Liver (tissue), 9 donors: Measurements from ENCODE around the gene RAB12. TPM values are rescaled to one million over a fixed set of nuclear protein-coding genes. Genes with fewer than 3 reads are reported as not detected.

Experiments used
- DNase-seq: peaks from one replicate; pipeline ENCODE4 v3.0.0-alpha.2; 2017; ENCODE audit warnings: low spot score
- H3K27ac ChIP-seq, 2 donors: one replicate each; pipeline ENCODE4 v1.7.0; 2013; ENCODE audit warnings: inconsistent platforms in 2 of 2, low read length in 2 of 2, control low read depth in 1 of 2, low read depth in 1 of 2, mild to moderate bottlenecking in 1 of 2
- H3K27me3 ChIP-seq, 4 donors: one replicate each; pipeline versions ENCODE4 v1.6.1 to v1.7.0; 2013; ENCODE audit warnings: low read length in 3 of 4, inconsistent platforms in 1 of 4, mild to moderate bottlenecking in 1 of 4, moderate library complexity in 1 of 4; ENCODE audit not compliant: control insufficient read depth in 4 of 4, insufficient read depth in 4 of 4
- H3K36me3 ChIP-seq, 4 donors: one replicate each; pipeline versions ENCODE4 v1.6.1 to v1.7.0; 2013; ENCODE audit warnings: low read length in 3 of 4, mild to moderate bottlenecking in 3 of 4, low read depth in 1 of 4, moderate library complexity in 1 of 4; ENCODE audit not compliant: control insufficient read depth in 4 of 4, insufficient read depth in 3 of 4
- H3K4me1 ChIP-seq, 4 donors: one replicate each; pipeline versions ENCODE4 v1.6.1 to v1.7.0; 2013; ENCODE audit warnings: low read length in 3 of 4, mild to moderate bottlenecking in 3 of 4, moderate library complexity in 1 of 4; ENCODE audit not compliant: control insufficient read depth in 4 of 4, insufficient read depth in 4 of 4
- H3K4me3 ChIP-seq, 3 donors: one replicate each; pipeline versions ENCODE4 v1.6.1 to v1.7.0; 2013; ENCODE audit warnings: low read length in 3 of 3, control low read depth in 1 of 3, low read depth in 1 of 3, mild to moderate bottlenecking in 1 of 3
- H3K9ac ChIP-seq, 2 donors: one replicate each; pipeline ENCODE4 v1.7.0; 2013; ENCODE audit warnings: low read length in 2 of 2, mild to moderate bottlenecking in 2 of 2, moderate library complexity in 2 of 2, control low read depth in 1 of 2, low read depth in 1 of 2
- H3K9me3 ChIP-seq, 4 donors: one replicate each; pipeline versions ENCODE4 v1.6.1 to v1.7.0; 2013; ENCODE audit warnings: low read length in 3 of 4; ENCODE audit not compliant: control insufficient read depth in 4 of 4
- ATF3 ChIP-seq: IDR thresholded peaks from 2 replicates; pipeline ENCODE4 v1.6.1; 2016; ENCODE audit warnings: antibody characterized with exemption
- EGR1 ChIP-seq, 2 donors: IDR thresholded peaks; 2 replicates each; pipeline ENCODE4 v1.6.1; 2016 to 2018; ENCODE audit warnings: antibody characterized with exemption in 2 of 2, low read depth in 2 of 2
- FOXA1 ChIP-seq: IDR thresholded peaks from 2 replicates; pipeline ENCODE4 v1.6.1; 2016; ENCODE audit warnings: antibody characterized with exemption
- FOXA2 ChIP-seq: IDR thresholded peaks from 2 replicates; pipeline ENCODE4 v1.6.1; 2016; ENCODE audit warnings: antibody characterized with exemption
- GABPA ChIP-seq, 2 donors: IDR thresholded peaks in 1 of 2; conservative IDR thresholded peaks in 1 of 2; 2 replicates each; pipeline ENCODE4 v1.6.1; 2016; ENCODE audit warnings: antibody characterized with exemption in 2 of 2, mild to moderate bottlenecking in 1 of 2, moderate library complexity in 1 of 2
- HNF4A ChIP-seq, 2 donors: conservative IDR thresholded peaks; 2 replicates each; pipeline ENCODE4 v1.6.1; 2016; ENCODE audit warnings: antibody characterized with exemption in 2 of 2, mild to moderate bottlenecking in 2 of 2
- HNF4G ChIP-seq: IDR thresholded peaks from 2 replicates; pipeline ENCODE4 v1.6.1; 2016; ENCODE audit warnings: antibody characterized with exemption
- JUND ChIP-seq, 2 donors: IDR thresholded peaks; 2 replicates each; pipeline ENCODE4 v1.6.1; 2016; ENCODE audit warnings: antibody characterized with exemption in 2 of 2
- NR2F2 ChIP-seq: IDR thresholded peaks from 2 replicates; pipeline ENCODE4 v1.6.1; 2016; ENCODE audit warnings: antibody characterized with exemption
- REST ChIP-seq: IDR thresholded peaks from 2 replicates; pipeline ENCODE4 v1.6.1; 2016; ENCODE audit warnings: antibody characterized with exemption, mild to moderate bottlenecking
- RXRA ChIP-seq, 2 donors: IDR thresholded peaks; 2 replicates each; pipeline ENCODE4 v1.6.1; 2017 to 2018; ENCODE audit warnings: antibody characterized with exemption in 2 of 2, mild to moderate bottlenecking in 1 of 2
- SP1 ChIP-seq: IDR thresholded peaks from 2 replicates; pipeline ENCODE4 v1.6.1; 2018; ENCODE audit warnings: antibody characterized with exemption, mild to moderate bottlenecking
- TAF1 ChIP-seq: conservative IDR thresholded peaks from 2 replicates; pipeline ENCODE4 v1.6.1; 2016; ENCODE audit warnings: antibody characterized with exemption, mild to moderate bottlenecking
- YY1 ChIP-seq: IDR thresholded peaks from 2 replicates; pipeline ENCODE4 v1.6.1; 2016; ENCODE audit warnings: antibody characterized with exemption, mild to moderate bottlenecking
- WGBS: extraction: QIAGEN DNeasy Blood & Tissue Kit; methylation state at CpG from one replicate; pipeline ENCODE4 v1.1.7; 2013; 5-methylcytosine and 5-hydroxymethylcytosine counted together
- polyA plus RNA-seq, 2 donors: library from polyadenylated mRNA; stranded (reverse) in 1 of 2; unstranded in 1 of 2; fragments of 200-250 nt in 1 of 2; fragments of >200 nt in 1 of 2; fragmentation: Nextera tagmentation in 1 of 2; extraction: Ambion mirVana in 1 of 2; gene quantifications; one replicate each; pipeline versions ENCODE4 v1.2.1 to v1.2.3, GENCODE V29; 2013 to 2015
- total RNA-seq, 2 donors: library from RNA; depleted of rRNA; stranded (reverse); fragments of >200 nt; gene quantifications; one replicate each; pipeline ENCODE4 v1.2.3, GENCODE V29; 2014
- TF ChIP-seq, protein P1 (sequence below): IDR thresholded peaks from 2 replicates; pipeline ENCODE4 v1.6.1; 2016; ENCODE audit warnings: antibody characterized with exemption
- TF ChIP-seq, protein P2 (sequence below): fragments of 150-350 bp; IDR thresholded peaks from 2 replicates; pipeline ENCODE4 v1.5.1; 2017; ENCODE audit warnings: improper control_type of control experiment, low read depth, low read length; ENCODE audit not compliant: missing input control
- donor health status: healthy.
- donor health status: healthy.
- donor health status: healthy.
- donor health status: healthy.
- donor health status: healthy.

The RAB12 gene
- total and polyA plus RNA-seq, 4 donors = 5.0 to 25.9 (median 14.9) TPM

DNA sequence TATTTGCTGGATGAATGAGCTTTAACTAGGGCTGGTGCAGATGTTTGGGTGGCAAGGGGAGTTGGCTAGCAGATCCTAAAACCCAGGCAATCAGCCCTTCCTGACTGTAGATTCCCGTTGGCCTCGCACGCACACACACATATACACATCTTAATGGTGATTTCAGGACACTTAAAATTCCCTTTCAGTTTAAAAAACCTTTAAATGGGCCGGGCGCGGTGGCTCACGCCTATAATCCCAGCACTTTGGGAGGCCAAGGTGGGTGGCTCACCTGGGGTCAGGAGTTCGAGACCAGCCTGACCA is 76.6 kb downstream of the RAB12 start:
- H3K9ac ChIP-seq = no peak overlapping the region
- no peaks in the 10 kb centered on the region for H3K27me3 ChIP-seq
- TF ChIP-seq HNF4G = no peak
- no peak for TF ChIP-seq ATF3
- TF ChIP-seq EGR1 (IDR thresholded peaks at IDR 0.05; ENCODE audit: low read depth in 2 of 2) = no peak
- peaks cover 3 to 10% (median 5%) of the 10 kb centered on the region in 4 donors for H3K4me1 ChIP-seq
- no peak overlapping the region for H3K4me3 ChIP-seq
- no peak overlapping the region for H3K27ac ChIP-seq
- 95% methylated on average over 8 of the region's 8 CpGs for WGBS
- H3K36me3 ChIP-seq = no peaks in the 10 kb centered on the region
- H3K9me3 ChIP-seq = no peaks in the 10 kb centered on the region
- DNase-seq = no peak

GRCh38 chr18:8686611-8687010 is 77.4 kb downstream of the RAB12 start:
- TF ChIP-seq HNF4A (conservative IDR thresholded peaks at IDR 0.05) = no peak
- no peak for TF ChIP-seq TAF1
- no peak for TF ChIP-seq REST
- no peak for TF ChIP-seq JUND (IDR thresholded peaks at IDR 0.05)
- no peak for TF ChIP-seq YY1
- TF ChIP-seq, protein P1, sequence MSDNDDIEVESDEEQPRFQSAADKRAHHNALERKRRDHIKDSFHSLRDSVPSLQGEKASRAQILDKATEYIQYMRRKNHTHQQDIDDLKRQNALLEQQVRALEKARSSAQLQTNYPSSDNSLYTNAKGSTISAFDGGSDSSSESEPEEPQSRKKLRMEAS = no peak
- TF ChIP-seq FOXA1 = no peak
- no peak for TF ChIP-seq ATF3
- no peak for TF ChIP-seq FOXA2
- no peak for TF ChIP-seq SP1
- no peaks in the 10 kb centered on the region for H3K27me3 ChIP-seq
- H3K9ac ChIP-seq = no peak overlapping the region
- no peak overlapping the region for H3K27ac ChIP-seq
- H3K36me3 ChIP-seq = no peaks in the 10 kb centered on the region
- no peaks in the 10 kb centered on the region for H3K9me3 ChIP-seq
- H3K4me1 ChIP-seq = peaks cover 3 to 10% (median 5%) of the 10 kb centered on the region in 4 donors
- DNase-seq = no peak
- WGBS = 84% methylated on average over 6 of the region's 6 CpGs
- no peak overlapping the region for H3K4me3 ChIP-seq

- 69% methylated on average over 8 of the region's 8 CpGs for WGBS
- no peak for DNase-seq
- TF ChIP-seq GABPA (IDR thresholded peaks at IDR 0.05 in 1 of 2, conservative IDR thresholded peaks at IDR 0.05 in 1 of 2) (no peak), NR2F2 (no peak), HNF4A (conservative IDR thresholded peaks at IDR 0.05) (peak in 1 of 2 donors; percentile 36), RXRA (IDR thresholded peaks at IDR 0.05) (no peak)
- TF ChIP-seq, protein P2, sequence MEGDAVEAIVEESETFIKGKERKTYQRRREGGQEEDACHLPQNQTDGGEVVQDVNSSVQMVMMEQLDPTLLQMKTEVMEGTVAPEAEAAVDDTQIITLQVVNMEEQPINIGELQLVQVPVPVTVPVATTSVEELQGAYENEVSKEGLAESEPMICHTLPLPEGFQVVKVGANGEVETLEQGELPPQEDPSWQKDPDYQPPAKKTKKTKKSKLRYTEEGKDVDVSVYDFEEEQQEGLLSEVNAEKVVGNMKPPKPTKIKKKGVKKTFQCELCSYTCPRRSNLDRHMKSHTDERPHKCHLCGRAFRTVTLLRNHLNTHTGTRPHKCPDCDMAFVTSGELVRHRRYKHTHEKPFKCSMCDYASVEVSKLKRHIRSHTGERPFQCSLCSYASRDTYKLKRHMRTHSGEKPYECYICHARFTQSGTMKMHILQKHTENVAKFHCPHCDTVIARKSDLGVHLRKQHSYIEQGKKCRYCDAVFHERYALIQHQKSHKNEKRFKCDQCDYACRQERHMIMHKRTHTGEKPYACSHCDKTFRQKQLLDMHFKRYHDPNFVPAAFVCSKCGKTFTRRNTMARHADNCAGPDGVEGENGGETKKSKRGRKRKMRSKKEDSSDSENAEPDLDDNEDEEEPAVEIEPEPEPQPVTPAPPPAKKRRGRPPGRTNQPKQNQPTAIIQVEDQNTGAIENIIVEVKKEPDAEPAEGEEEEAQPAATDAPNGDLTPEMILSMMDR = no peak
- H3K27ac ChIP-seq = no peak overlapping the region
- H3K27me3 ChIP-seq = no peaks in the 10 kb centered on the region
- H3K4me3 ChIP-seq = no peak overlapping the region
- H3K9ac ChIP-seq = no peak overlapping the region
- H3K9me3 ChIP-seq = no peaks in the 10 kb centered on the region
- peaks cover 3 to 10% (median 5%) of the 10 kb centered on the region in 4 donors for H3K4me1 ChIP-seq
- no peaks in the 10 kb centered on the region for H3K36me3 ChIP-seq
Observed at GRCh38 chr18:8688216-8688800, 79.1 kb downstream of the RAB12 start.
